Kidney (tissue), 14 donors: ENCODE measurements around the gene SWAP70. TPM values are rescaled to one million over a fixed set of nuclear protein-coding genes. Genes with fewer than 3 reads are reported as not detected.

ENCODE experiments used
- DNase-seq, 5 donors: peaks; one replicate each; pipeline ENCODE4 v3.0.0-alpha.2; 2013 to 2020
- FAIRE-seq: peaks from 2 replicates; lab custom pipeline; 2012; peaks lifted over from hg19 to GRCh38; lab: Jason Lieb, UNC
- H3K27ac ChIP-seq, 2 donors: one replicate each; pipeline ENCODE4 v1.7.0; 2013; ENCODE audit warnings: low read depth in 2 of 2, low read length in 2 of 2, inconsistent platforms in 1 of 2
- H3K27me3 ChIP-seq: one replicate; pipeline ENCODE4 v1.7.1; 2013; ENCODE audit warnings: low read length, inconsistent platforms; ENCODE audit not compliant: control insufficient read depth, insufficient read depth
- H3K36me3 ChIP-seq, 3 donors: one replicate each; pipeline versions ENCODE4 v1.7.0 to v1.7.1; 2013; ENCODE audit warnings: low read length in 3 of 3, control low read depth in 1 of 3, inconsistent platforms in 1 of 3; ENCODE audit not compliant: insufficient read depth in 3 of 3, control insufficient read depth in 2 of 3
- H3K4me1 ChIP-seq, 3 donors: one replicate each; pipeline versions ENCODE4 v1.7.0 to v1.7.1; 2013; ENCODE audit warnings: low read length in 3 of 3, inconsistent platforms in 1 of 3, low read depth in 1 of 3; ENCODE audit not compliant: control insufficient read depth in 2 of 3, insufficient read depth in 2 of 3
- H3K4me3 ChIP-seq, 3 donors: one replicate each; pipeline versions ENCODE4 v1.7.0 to v1.8.1; 2013; ENCODE audit warnings: low read length in 3 of 3, control low read depth in 1 of 3, inconsistent platforms in 1 of 3
- H3K9ac ChIP-seq, 3 donors: one replicate each; pipeline versions ENCODE4 v1.7.0 to v1.7.1; 2013; ENCODE audit warnings: low read length in 3 of 3, control low read depth in 1 of 3, inconsistent platforms in 1 of 3
- H3K9me3 ChIP-seq, 3 donors: one replicate each; pipeline versions ENCODE4 v1.7.0 to v1.7.1; 2013; ENCODE audit warnings: low read length in 3 of 3, control low read depth in 1 of 3, inconsistent platforms in 1 of 3; ENCODE audit not compliant: control insufficient read depth in 2 of 3, insufficient read depth in 1 of 3
- intact Hi-C: fragments of 100-400 bp; cut with DNase I; formaldehyde crosslinking; loops from one replicate; pipeline ENCODE4 v1.11.1; 2022
- polyA plus RNA-seq: library from polyadenylated mRNA; stranded (reverse); fragments of 350-450 nt; fragmentation: Illumina TruSeq; extraction: RNeasy Lipid Tissue Mini Kit (QIAGEN cat#74804); gene quantifications from one replicate; pipeline ENCODE4 v1.2.3, GENCODE V29; 2014; ENCODE audit warnings: low read depth, low replicate concordance; ENCODE audit not compliant: insufficient read depth
- total RNA-seq: library from RNA; stranded (reverse); fragmentation: NEBNext Ultra II Directional; extraction: Animal tissue kit (Norgen Biotek cat#: 25700); gene quantifications from one replicate; pipeline ENCODE4 v1.2.1, GENCODE V29; 2021
- TF ChIP-seq, protein P1 (sequence below): IDR thresholded peaks from 3 replicates; pipeline ENCODE4 v1.5.1; 2012; ENCODE audit warnings: mild to moderate bottlenecking, moderate library complexity, borderline replicate concordance; ENCODE audit not compliant: insufficient read depth; ENCODE audit errors: extremely low read depth
- donor health status: control.
- donor health status: control.
- donor health status: control.
- donor health status: control.
- donor health status: control.
- donor health status: DM: yes; HTN: yes; CAD: no.
- donor health status: Normal renal cell carcinoma (clear cell type).

Gene SWAP70
- total and polyA plus RNA-seq, 2 donors from 2014 or later = 11.1 to 61.0 TPM

DNA sequence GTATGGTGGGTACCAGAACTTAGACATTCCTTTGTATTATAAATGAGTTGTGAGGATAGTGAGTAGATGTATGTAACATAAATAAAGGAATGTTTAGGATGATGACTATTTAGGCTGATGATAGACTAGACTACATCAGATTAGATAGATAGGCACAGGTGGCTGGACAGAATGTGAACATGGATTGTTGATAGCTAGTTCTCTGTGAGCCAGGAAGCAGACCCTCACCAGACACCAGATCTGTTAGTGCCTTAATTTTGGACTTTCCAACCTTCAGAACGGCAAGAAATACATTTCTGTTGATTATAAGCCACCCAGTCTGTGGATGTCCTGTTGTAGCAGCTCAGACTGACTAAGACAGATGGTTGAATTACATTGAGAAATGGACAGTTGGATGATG, 99.4 kb downstream of the SWAP70 start:
- Histone ChIP-seq H3K27me3 (no peaks in the 10 kb centered on the region), H3K9me3 (no peaks in the 10 kb centered on the region), H3K27ac (no peak overlapping the region), H3K9ac (no peak overlapping the region), H3K36me3 (no peaks in the 10 kb centered on the region), H3K4me3 (no peak overlapping the region), H3K4me1 (peaks cover 0 to 23% (median 13%) of the 10 kb centered on the region in 3 donors)
- no peak for FAIRE-seq
- TF ChIP-seq, protein P1, sequence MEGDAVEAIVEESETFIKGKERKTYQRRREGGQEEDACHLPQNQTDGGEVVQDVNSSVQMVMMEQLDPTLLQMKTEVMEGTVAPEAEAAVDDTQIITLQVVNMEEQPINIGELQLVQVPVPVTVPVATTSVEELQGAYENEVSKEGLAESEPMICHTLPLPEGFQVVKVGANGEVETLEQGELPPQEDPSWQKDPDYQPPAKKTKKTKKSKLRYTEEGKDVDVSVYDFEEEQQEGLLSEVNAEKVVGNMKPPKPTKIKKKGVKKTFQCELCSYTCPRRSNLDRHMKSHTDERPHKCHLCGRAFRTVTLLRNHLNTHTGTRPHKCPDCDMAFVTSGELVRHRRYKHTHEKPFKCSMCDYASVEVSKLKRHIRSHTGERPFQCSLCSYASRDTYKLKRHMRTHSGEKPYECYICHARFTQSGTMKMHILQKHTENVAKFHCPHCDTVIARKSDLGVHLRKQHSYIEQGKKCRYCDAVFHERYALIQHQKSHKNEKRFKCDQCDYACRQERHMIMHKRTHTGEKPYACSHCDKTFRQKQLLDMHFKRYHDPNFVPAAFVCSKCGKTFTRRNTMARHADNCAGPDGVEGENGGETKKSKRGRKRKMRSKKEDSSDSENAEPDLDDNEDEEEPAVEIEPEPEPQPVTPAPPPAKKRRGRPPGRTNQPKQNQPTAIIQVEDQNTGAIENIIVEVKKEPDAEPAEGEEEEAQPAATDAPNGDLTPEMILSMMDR = no peak
- intact Hi-C loops = loop anchor here (10.0 kb wide), 1 partner anchor 552 kb away; no protein-coding TSS in a partner anchor
- no peak for DNase-seq

- H3K27ac ChIP-seq = peak overlapping the region; percentile 45 to 79
- TF ChIP-seq, protein P1 = no peak
Observed at GRCh38 chr11:9765320-9766101, 101.6 kb downstream of the SWAP70 start.

GRCh38 chr11:9769621-9770020, 105.7 kb downstream of the SWAP70 start:
- Histone ChIP-seq H3K9me3 (no peaks in the 10 kb centered on the region), H3K4me1 (peaks cover 0 to 5% (median 4%) of the 10 kb centered on the region in 3 donors), H3K9ac (no peak overlapping the region), H3K4me3 (no peak overlapping the region), H3K36me3 (no peaks in the 10 kb centered on the region), H3K27ac (no peak overlapping the region), H3K27me3 (no peaks in the 10 kb centered on the region)
- DNase-seq (no peak), FAIRE-seq (no peak)
- intact Hi-C loops = loop anchor here (10.0 kb wide), 1 partner anchor 545 kb away; no protein-coding TSS in a partner anchor
- TF ChIP-seq, protein P1 = no peak

More at GRCh38 chr11:9765320-9766101, 101.6 kb downstream of the SWAP70 start:
- DNase-seq (peak; percentile 82 to 94 (median 87)), FAIRE-seq (no peak)
- Histone ChIP-seq H3K9me3 (no peaks in the 10 kb centered on the region), H3K4me1 (peaks cover 0 to 8% (median 7%) of the 10 kb centered on the region in 3 donors), H3K36me3 (no peaks in the 10 kb centered on the region), H3K4me3 (no peak overlapping the region), H3K9ac (no peak overlapping the region), H3K27me3 (no peaks in the 10 kb centered on the region)
- intact Hi-C loops = loop anchor here (10.0 kb wide), 1 partner anchor 549 kb away; no protein-coding TSS in a partner anchor
